HG03066 (cell line): ENCODE results near the gene SLC16A11.
A peak's percentile ranks its signal among the peaks of the same experiment; 100 is the strongest.
"Not testable (repeated sequence)": the region's sequence is repeated elsewhere in the genome, so short reads cannot be mapped to it uniquely, and the experiment has no call there.

Experiments
- ATAC-seq: cut with Tn5 transposase; IDR thresholded peaks from one replicate; pipeline ENCODE4 v1.9.1; 2021; ENCODE audit warnings: low read depth; ENCODE audit not compliant: unreplicated experiment

SLC16A11 gene

DNA sequence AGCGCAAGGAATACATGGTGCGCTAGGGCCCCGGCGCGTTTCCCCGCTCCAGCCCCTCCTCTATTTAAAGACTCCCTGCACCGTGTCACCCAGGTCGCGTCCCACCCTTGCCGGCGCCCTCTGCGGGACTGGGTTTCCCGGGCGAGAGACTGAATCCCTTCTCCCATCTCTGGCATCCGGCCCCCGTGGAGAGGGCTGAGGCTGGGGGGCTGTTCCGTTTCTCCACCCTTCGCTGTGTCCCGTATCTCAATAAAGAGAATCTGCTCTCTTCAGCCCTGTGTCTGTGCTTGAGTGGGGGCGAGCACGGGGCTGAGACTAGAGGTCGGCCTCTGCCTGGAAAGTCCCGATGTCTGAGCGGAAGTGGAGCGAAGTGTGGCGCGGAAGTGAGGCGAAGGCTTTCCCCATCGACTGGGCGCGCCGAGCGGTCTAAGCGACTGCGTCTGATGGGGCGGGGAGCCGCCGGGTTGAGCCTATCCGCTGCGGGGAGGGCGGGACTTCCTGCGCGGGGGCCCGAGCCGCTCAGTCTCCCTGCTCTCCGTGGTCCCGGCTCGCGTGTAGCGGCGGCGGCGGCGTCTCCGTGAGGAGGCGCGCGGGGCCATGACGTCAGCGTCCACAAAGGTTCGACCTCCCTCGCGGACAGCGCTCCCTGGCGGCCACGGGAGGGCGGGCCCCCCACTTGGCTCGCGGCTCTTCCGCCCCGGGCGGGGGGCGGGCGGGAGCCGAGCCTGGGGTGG is 29.5 kb downstream of the SLC16A11 start:
- ATAC-seq = peak; percentile 82

DNA sequence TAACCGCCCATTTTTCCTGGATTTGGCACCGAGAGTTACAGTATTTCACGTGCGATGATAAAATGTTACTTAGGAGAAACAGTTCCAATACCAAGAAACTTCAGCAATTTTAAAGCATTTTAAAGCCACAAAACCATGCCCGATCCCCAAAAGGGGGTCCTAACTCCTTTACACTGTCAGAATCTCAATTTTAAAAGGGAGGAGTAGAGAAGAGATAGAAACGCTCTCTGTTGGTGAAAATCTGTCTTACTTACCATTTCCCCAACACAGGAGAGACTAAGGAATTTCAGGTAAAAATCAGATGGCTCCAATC is 32.0 kb downstream of the SLC16A11 start:
- no peak for ATAC-seq

DNA sequence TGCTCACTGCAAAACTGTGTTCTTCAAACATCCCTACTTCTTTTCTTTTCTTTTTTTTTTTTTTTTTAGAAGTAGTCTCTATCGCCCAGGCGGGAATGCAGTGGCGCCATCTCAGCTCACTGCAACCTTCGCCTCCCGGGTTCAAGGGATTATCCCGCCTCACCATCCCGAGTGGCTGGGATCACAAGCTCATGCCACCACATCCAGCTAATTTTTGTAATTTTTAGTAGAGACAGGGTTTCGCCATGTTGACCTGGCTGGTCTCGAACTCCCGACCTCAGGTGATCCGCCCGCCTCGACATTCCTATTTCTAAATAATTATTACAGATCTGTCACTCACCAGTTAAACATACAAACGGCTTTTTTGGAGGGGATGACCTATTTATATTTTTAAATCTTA is 32.5 kb downstream of the SLC16A11 start:
- ATAC-seq = no peak

DNA sequence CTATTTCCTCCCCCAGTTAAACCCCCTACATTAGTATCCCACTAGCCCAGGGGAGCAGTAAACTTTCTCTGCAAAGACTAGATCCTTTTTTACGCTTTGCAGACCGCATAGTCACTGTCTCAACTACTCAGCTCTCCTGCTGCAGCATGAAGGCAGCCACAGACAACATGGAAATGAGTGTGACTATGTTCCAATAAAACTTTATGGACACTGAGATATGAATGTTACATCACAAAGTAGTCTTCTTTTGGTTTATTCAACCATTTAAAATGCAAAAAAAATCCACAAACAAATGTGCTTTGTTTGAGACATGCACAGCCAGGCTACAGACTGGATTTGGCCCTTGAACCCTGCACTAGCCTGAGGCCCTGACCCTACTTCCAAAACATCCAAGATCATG is 33.4 kb downstream of the SLC16A11 start:
- no peak for ATAC-seq

DNA sequence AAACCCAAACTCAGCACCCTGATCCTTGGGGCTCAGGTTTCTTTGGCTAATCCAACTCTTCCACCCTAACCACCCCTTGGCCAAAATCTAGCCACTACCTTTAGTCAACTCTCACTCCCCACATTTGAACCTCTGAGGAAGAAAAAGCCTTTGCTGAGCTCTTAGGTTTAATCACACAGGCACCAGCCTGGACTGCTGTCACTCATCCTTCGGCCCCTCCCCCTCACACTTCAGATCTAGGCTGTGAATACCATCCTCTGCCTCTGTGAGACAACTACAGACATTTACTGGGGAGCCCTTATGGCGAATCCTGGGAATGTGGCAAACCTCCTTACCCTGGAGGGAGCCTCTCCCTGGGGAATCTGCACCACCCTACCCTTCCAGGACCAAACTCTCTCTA is 36.7 kb downstream of the SLC16A11 start:
- ATAC-seq = no peak

DNA sequence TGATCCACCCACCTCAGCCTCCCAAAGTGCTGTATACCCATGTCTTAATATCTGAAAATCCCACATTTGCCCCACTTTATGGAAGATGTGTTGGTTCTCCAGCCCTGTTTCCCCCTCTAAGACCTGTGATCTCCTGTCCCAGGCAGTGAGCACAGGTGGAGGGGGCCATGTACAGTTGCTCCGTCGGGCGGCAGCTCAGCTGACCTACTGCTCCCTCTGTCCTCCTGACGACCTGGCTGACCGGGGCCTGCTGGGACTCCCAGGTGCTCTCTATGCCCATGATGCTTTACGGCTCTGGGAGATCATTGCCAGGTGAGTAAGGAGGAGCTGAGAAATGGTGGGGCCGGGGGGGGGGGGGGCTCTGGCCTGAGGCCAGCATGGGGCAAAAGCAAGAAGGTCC is 38.2 kb downstream of the SLC16A11 start:
- ATAC-seq = no peak

DNA sequence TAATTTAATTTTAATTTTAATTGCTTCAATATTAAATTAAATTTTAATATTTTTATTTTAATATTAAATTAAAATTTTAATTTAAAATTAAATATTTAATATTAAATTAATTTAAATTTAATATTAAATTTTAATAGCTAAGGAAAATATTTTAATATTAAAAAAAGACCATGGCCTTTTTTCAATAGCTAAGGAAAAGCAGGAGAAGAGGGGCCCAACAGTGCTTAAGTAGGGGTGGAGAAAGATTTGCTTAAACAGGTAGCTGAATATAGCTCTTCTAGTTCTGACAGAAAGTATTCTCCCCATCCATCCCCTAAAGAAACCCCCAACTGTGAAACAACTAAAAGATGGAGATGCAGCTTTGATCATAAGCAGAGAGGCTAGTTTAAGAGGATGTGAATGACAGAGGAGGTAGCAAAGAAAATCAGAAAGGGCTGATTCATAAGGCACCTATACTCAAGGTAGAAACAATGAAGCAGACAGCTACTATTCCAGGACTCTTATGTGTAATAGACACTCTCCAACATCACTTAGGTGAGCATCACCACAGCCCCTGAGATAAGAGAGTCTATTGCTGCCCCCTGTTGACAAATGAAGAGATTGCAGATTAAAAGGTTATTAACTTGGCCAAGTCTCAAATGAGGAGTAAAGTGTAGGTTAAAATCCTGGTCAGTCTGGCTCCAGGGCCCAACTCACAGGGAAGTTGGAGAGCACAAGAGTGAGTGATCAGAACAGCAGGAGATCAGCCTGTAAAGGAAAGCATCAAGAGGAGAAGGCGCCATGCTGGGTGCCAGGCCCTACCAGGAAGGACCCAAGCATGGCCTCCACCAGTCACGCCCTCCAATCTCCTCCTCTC is 39.3 kb downstream of the SLC16A11 start:
- no peak for ATAC-seq

DNA sequence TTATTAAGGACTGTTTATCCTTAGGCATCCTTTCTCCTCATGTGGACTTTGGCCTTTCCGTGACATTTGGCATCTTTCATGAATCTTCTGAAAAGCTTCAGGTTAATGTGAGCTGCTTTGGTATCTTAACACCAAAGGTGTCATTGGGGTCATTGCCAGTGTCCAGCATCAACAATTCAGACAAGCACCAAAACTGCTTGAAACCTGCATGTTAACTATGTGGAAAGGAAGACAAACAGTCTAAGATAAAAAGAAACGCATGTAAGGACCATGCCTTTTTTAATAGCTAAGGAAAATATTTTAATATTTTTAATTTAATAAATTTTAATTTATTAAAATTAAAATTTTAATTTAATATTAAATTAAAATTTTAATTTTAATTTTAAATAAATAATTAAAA is 40.1 kb downstream of the SLC16A11 start:
- ATAC-seq = no peak

DNA sequence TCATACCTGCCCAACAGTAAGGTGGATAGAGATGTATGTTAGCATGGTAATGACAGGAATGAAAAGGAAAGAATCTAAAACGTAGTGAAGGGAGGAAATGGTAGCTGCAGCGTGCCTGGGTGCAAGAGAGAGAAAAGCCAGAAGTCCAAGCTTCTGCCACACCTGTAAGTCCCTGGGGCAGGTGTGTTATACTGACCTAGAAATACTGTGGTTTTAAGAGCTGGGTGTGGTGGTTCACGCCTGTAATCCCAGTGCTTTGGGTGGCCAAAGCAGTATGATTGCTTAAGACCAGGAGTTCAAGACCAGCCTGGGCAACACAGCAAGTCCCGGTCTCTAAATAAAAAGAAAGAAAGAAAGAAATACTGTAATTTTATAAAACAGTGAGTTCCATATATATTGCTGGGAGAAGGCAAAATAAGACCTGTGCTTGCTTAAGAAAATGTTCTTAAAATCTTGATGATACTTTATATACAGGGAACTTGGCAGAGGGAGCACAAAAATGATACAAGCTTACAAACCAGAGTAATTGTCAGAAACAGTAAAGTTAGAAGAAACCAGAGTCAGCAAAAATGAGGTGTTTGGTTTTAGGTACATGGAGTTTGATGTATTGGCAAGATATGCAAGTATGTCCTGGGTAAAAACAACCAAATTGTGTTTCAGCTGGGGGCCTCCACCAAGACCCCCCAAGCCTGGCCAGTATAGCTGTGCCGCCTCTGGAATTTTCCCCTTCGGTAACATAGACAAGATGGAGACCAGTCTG is 41.4 kb downstream of the SLC16A11 start:
- no peak for ATAC-seq

DNA sequence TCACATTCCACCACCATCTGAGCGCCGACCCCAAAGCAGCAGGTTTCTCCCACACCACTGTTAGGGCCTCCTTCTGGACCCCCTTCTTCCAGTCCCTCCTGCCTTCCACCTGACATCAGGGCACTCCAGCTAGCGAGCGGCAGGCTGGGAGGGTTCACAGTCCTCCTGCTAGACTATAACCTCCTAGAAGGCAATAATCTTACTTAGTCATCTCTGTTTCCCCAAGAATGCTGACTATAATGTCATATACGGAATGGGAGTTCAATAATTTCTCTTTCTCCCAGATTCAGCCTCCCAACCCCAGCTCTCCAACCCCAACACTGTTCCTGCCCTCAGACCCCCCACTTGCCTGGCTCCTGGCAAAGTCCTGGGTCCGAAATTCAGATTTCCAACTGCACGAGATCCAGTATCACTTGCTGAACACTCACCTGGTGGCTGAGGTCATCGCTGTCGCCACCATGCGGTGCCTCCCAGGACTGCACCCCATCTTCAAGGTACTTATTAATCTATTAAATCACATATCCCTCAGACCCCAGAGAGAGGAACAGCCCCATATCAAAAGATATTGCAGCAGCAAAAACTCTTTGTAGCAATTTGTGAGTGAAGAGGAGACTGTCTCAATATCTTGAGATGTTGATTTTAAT is 42.5 kb downstream of the SLC16A11 start:
- no peak for ATAC-seq

DNA sequence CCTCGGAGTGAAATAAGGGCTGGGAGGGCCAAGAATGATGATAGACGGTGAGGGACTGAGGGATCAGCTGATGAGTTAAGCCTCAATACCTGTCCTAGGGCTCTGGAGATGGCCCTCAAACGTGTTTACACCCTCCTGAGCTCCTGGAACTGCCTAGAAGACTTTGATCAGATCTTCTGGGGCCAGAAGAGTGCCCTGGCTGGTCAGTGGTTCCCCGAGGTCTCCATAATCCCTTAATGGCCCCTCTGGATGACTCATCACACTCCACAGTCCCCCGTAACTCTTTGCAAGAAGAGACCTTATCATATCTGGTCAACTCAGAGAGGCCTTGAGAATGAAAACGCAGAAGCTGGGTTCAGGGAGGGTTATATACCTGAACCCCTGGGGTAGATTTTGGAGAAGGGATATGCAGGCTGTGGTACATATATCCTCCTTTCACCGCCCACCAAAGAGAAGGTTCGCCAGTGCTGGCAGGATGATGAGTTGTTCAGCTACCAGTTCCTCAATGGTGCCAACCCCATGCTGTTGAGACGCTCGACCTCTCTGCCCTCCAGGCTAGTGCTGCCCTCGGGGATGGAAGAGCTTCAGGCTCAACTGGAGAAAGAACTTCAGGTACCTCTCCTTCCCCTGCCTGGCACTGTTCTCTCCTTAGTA is 44.9 kb downstream of the SLC16A11 start:
- ATAC-seq = no peak

DNA sequence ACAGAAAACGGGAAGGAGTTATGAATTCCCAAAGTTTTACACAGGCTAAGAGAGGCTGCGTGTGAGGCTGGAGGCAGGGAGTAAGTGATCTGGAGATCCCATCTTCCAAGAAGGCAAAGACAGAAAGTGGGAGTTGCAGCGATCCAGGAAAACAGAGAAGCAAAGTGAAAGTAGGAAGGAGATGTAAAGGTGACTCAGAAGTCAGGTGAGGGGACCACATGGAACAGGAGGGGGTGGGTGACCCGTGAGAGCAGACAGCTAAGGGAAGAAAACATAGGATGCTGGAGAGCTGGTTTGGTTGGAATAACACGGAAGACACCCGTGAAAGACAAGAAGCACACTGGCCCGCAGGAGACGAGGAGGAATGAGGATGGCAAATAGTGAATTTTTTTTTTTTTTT is 46.7 kb downstream of the SLC16A11 start:
- ATAC-seq = no peak

DNA sequence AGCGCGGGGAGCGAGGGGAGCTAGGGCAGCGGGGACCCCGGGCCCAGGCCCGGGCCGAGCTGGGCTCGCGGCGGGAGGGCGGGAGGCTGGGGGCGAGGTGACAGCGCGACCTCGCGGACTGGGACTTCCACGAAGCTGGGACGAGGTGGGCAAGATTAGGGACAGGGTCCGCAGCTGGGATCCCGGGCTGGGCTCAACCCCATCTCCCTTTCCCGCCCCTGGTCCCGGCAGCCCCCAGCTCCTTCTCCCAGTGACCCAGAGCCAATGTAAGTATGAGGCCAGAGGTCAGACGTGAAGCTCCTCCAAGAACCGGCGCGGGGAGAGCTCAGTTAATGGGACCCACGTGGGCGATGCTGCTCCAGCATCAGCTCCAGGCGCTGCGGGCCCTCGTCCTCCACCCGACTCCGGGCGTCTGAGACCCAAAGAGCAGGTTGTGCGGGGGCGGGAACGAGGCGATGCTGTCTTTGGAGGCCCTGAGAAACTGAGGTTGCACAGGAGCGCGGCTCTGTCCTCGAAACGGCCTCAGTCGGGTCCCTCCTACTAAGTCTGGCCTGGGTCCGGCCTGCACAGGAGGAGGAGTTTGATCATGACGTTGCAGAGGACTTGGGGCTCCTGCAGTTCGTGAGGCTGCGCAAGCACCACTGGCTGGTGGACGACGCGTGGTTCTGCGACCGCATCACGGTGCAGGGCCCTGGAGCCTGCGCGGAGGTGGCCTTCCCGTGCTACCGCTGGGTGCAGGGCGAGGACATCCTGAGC is 47.5 kb downstream of the SLC16A11 start:
- ATAC-seq = no peak

DNA sequence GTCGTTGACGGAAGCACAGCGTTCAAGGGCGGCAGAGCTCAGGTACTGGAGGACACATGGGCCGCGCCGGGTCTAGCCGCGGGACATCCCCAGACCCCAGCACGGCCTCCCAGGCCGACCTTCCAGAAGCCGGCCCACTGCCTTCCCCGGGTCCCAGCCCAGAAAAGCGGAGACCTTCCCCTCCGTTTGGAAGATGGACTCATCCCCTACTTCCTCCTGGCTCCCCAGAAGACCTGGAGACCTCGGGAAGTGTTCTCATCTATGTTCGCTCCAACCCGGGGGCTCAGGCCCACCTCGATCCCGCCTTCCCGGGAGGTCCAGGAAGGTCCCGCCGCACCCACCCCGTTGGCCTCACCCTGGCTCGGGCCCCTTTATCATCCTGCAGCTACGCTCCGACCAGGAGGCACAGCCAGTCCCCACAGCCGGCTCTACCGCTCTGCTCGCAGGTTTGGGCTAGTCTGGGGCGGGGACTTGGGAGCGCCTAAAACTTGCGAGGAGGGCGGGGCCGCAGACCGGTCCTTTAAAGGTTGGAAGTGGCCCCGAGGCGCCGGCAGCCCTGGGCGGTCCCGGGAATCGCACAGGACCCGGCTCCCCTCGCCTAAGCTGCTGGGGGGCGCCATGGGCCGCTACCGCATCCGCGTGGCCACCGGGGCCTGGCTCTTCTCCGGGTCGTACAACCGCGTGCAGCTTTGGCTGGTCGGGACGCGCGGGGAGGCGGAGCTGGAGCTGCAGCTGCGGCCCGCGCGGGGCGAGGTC is 48.2 kb downstream of the SLC16A11 start, which contains the start of gene ALOX12:
ALOX12 (plus strand) TSS at position 550 of the 756 bp plus-strand sequence; CDS start at position 619, 69 bp downstream.
- ATAC-seq = no peak

DNA sequence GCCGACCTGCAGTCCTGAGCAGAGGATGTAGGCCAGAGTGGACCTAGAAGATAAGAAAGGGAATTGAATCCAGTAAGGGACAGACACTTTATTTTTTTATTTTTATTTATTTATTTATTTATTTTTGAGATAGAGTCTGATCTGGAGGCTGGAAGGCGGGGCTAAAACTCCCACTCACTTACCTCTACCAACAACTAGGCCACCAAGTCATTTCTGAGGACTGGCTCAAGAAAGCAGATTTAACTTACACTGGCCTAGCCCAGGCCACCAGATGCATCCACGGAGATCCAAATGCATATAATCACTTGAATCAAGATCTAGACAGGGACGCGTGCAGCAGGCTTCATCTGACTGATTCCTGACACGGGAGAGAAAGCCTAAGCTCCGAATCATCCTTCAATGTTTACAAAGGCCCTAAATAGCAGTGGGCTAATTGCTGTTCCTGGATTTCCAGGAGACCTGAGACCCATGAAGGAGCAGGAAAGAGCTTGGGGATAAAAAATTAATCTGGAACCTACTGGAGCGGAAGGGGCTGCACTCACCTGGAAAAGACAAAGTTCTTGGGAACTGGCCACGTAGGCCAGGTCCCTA is 49.1 kb downstream of the SLC16A11 start:
- no peak for ATAC-seq

DNA sequence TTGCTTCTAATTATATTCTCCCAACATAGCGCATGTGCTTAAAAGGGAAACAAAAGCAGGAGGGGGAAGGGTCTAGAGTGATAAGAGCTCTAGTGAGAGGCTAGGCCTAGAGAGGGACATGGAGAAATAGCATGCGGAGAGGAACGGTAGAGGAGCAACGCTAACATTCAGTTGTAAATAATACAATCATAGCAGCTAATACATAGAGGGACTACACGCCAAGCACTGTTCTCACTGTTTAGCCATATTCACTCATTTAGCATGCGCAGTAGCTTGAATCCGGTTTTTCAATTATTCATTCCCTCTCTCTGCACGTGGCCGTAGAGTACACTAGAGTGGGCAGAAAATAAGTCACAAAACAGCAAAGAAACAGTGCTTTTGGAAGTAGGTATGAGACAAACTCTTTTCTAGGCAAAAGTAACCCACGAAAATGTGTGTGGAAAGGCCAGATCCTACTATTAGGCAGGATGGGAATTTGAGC is 49.7 kb downstream of the SLC16A11 start:
- no peak for ATAC-seq

DNA sequence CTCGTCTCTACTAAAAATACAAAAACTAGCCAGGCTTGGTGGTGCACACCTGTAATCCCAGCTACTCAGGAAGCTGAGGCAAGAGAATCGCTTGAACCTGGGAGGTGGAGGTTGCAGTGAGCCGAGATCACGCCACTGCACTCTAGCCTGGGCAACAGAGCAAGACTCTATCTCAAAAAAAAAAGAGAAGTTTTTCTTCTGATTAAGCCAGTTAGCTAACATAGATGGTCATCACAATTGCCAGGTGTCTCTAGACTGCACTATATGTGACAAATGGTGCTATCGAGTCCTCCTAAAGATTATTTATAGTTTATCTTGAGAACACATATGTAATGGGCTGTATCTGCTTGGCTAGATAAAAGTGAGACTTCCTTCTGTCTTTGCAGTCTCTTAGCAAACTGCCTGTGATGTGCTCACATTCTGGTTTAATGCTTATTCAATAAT is 50.3 kb downstream of the SLC16A11 start:
- ATAC-seq = not testable (repeated sequence)
